Endothelial cell of hepatic sinusoid (primary cell): Measurements from ENCODE around the gene POLR1A.

Experiments used
- in situ Hi-C: cut with HindIII; loops from 2 replicates; pipeline ENCODE4 v1.10.0; 2017; ENCODE audit warnings: low sequenced_read_pairs

POLR1A gene

GRCh38 chr2:86066007-86066578 lies 39.6 kb downstream of the POLR1A start:
- in situ Hi-C loops: no loop called here

DNA sequence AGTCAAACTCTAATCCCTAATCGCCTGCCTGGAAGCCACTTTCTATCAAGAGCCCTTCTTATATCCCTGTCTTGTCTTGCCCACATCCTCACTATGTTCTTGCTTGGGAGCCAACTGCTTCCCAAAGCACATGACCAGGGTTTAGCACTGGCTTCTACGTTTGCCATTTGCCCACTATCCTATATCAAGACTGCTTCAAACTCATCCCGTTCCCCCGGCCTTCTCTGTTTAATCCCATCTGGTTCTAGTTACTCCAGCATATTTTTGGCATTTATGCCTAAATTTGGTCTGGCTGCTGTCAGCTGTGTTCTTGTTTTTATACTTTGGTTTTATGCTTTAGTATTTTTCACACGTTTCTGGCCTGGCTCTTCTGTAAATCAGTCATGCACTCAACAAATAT lies 40.2 kb downstream of the POLR1A start:
- in situ Hi-C loops: no loop called here

- in situ Hi-C loops: no loop called here
These were observed 41.7 kb downstream of the POLR1A start for GRCh38 chr2:86064006-86064405.

GRCh38 chr2:86062043-86062442 lies 43.6 kb downstream of the POLR1A start:
- in situ Hi-C loops: no loop called here

DNA sequence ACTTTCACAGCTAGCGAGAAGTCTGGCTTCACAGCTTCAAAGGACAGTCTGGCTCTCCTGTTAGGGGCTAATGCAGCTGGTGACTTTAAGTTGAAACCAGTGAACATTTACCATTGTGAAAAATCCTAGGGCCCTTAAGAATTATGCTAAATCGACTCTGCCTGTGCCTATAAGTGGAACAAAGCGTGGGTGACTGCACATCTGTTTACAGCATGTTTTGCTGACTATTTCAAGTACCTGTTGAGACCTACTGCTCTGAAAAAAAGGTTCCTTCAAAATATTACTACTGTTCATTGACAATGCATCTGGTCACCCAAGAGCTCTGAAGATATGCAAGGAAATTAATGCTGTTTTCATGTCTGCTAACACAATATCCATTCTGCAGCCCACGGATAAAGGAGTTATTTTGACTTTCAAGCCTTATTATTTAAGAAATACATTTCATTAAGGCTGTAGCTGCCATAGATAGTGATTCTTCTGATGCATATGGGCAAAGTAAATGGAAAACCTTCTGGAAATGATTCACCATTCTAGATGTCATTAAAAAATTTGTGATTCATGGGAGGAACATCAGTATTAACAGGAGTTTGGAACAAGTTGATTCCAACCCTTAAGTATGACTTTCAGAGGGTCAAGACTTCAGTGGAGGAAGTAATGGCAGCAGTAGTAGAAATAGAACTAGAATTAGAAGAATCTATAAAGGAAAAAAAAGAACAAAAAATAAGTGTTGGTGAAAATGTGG lies 48.9 kb downstream of the POLR1A start:
- in situ Hi-C loops: no loop called here

- in situ Hi-C loops: no loop called here
These were observed 50.4 kb downstream of the POLR1A start for GRCh38 chr2:86055314-86055713.

DNA sequence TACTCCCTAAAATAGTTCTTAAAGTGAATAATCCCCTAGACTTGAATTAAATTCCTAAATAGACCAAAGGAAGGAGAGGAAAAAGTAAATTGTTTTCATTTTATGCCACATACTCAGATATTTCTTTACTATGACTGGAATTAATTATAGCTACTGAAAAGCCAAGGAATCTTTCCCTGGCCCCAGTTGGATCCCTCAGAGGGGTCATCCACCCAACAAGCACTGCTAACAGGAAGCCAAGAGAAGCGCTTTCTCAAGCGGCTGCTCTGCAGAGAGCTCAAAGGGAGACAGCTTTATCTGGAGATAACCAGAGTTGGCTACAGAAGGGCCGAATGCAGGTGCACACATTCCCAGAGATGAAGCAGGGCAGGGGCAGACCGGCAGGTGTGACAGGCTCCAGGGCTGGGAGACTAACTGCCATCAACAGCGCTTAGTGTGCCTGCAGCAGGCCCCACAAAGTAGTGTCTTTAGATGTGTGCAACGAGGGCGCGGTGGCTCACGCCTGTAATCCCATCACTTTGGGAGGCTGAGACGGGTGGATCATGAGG lies 51.1 kb downstream of the POLR1A start:
- in situ Hi-C loops: no loop called here

GRCh38 chr2:86053166-86053565 lies 52.5 kb downstream of the POLR1A start:
- in situ Hi-C loops: no loop called here

DNA sequence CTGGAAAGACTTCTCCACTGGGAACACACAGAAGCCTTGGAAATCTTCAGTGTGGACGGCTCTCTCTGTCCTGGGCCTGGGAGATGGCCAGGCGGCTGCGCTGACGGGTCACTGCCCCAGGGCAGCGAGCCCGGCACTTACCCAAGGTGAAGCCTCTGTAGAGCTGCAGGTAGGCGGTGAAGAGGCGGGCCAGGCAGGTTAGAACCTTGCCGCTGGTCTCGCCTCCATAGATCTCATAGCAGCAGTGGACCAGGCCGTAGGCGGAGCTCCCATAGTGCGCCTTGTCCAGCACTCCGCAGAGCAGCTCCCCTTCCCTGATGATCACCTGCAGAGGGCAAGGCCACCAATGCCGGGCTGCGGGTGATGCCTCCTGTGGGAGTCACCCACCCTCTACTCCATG lies 53.0 kb downstream of the POLR1A start:
- in situ Hi-C loops: no loop called here

GRCh38 chr2:86052265-86052664 lies 53.4 kb downstream of the POLR1A start:
- in situ Hi-C loops: no loop called here

- in situ Hi-C loops: no loop called here
These were observed 55.4 kb downstream of the POLR1A start for GRCh38 chr2:86050301-86050700.

DNA sequence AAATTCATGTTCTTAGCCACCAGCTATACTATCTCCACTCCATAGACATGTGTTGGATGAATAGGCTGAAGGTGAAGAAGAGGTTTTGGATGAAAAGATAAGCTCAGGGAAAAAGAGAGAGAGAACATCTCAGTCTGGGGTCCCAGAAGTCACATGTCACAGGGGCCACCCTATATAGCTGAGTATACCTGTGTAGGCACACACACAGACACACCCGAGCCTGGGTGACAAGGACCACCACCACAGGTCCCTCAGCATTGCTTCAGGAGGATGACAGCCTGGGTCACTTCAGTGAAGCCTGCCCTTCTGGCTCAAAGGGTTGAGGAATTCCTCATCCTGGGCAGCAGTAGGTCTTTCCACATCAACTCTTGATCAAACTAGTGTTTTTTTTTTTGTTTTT lies 56.2 kb downstream of the POLR1A start:
- in situ Hi-C loops: no loop called here

- in situ Hi-C loops: no loop called here
These were observed 56.8 kb downstream of the POLR1A start for GRCh38 chr2:86048888-86049287.

- in situ Hi-C loops: no loop called here
These were observed 57.3 kb downstream of the POLR1A start for GRCh38 chr2:86048383-86048701.

GRCh38 chr2:86047575-86048382 lies 57.9 kb downstream of the POLR1A start:
- in situ Hi-C loops: no loop called here

DNA sequence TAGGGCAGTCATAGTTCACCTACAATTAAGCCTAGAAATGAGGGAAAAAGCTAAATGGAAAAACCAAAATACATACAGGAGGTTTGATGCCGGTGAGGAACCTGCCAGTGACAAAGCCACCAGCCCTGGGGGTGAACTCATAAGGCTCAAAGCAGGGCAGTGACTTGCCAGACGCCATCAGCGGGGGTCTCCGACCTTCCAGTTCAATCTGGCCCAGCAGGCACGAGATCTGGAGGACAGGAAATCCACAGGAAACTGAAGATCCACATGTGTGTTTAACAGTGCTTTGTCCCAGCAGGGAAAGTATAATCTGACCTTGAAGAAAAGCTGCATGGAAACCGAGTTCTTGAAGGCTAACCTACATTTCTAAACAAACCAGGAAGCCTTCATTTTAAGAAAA lies 60.1 kb downstream of the POLR1A start:
- in situ Hi-C loops: no loop called here

- in situ Hi-C loops: no loop called here
These were observed 61.1 kb downstream of the POLR1A start for GRCh38 chr2:86044614-86045013.

DNA sequence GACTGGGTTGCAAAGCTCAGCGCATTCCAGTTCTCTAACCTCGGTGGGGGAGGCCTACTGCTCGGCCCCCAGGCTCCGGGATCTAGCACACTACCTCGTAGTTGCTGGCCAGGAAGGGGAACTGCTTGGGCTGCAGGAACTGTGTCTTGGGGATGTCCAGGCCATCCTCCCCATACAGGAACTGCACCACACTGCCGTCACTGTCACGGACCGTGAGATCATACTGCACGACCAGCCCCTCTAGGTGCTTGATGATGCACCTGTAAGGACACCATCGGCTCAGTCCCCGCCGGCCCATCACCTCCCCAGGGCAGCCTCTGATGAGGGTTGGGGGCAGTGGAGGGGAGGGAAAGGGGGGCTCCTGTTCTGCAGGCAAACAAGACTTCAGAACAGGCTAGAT lies 61.6 kb downstream of the POLR1A start:
- in situ Hi-C loops: no loop called here

GRCh38 chr2:86042256-86043168 lies 63.2 kb downstream of the POLR1A start:
- in situ Hi-C loops: no loop called here

DNA sequence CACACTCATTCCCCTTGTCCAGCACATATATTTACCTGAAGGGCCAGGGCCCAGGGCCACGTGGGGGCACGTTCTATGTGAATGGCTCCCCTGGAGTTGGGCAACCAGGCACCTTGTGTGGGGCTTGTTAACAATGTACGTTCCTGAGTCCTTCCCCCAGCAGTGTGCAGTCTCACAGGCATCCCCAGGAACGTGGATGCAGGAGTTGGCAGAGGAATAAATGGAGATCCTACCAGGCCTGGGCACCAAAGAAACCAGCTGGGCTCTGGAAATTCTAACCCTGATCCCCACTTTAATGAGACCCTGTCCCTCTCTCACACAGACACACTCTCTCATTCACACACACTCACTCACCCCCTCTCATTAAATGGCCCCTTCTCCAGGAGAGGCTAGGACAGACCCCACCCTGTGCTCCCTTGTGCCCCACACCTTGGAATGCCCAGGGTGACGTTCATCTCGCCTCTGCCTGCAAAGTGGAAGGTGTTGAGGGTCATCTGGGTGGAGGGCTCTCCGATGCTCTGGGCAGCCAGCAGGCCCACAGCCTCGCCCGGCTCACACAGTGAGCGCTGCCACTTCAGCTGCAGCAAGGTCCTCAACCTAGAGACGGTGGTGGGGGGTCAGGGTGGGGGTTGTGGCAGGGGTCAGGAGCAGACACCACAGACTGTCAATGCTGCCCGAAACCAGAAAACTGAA lies 65.6 kb downstream of the POLR1A start:
- in situ Hi-C loops: loop anchor here (5.0 kb wide), 2 partner anchors 163 to 353 kb away; no protein-coding TSS in a partner anchor
